Ovary (tissue), 9 donors: Measurements from ENCODE around the gene MIB1. TPM values are rescaled to one million over a fixed set of nuclear protein-coding genes. Genes with fewer than 3 reads are reported as not detected.

Experiments used
- DNase-seq, 5 donors: peaks; one replicate each; pipeline ENCODE4 v3.0.0-alpha.2; 2019 to 2020
- H3K27ac ChIP-seq, 2 donors: fragments of 200-600 bp; one replicate each; pipeline versions ENCODE4 v1.5.1 to v1.8.0; 2019 to 2022
- H3K27me3 ChIP-seq: fragments of 200-600 bp; one replicate; pipeline ENCODE4 v1.8.0; 2022
- H3K36me3 ChIP-seq: fragments of 200-600 bp; sonication (generic); one replicate; pipeline ENCODE4 v1.5.1; 2019
- H3K4me1 ChIP-seq: one replicate; pipeline ENCODE4 v1.8.1; 2013; ENCODE audit warnings: mild to moderate bottlenecking, moderate library complexity; ENCODE audit not compliant: insufficient read depth
- H3K4me3 ChIP-seq: fragments of 200-600 bp; sonication (generic); one replicate; pipeline ENCODE4 v1.5.1; 2017
- H3K9me3 ChIP-seq, 2 donors: fragments of 200-600 bp in 1 of 2; sonication (generic) in 1 of 2; one replicate each; pipeline versions ENCODE4 v1.5.1 to v1.8.1; 2013 to 2019; ENCODE audit warnings: mild to moderate bottlenecking in 1 of 2, moderate library complexity in 1 of 2
- CTCF ChIP-seq, 3 donors: fragments of 450-650 bp in 2 of 3; fragments of 200-600 bp in 1 of 3; IDR thresholded peaks; one replicate each; pipeline versions ENCODE4 v1.5.1 to v1.8.0; 2016 to 2022; ENCODE audit warnings: antibody characterized with exemption in 3 of 3, mild to moderate bottlenecking in 1 of 3
- EP300 ChIP-seq: sonication (generic); formaldehyde crosslinking; IDR thresholded peaks from one replicate; pipeline ENCODE4 v1.6.1; 2017; ENCODE audit warnings: antibody characterized with exemption
- POLR2A ChIP-seq: fragments of 450-650 bp; IDR thresholded peaks from one replicate; pipeline ENCODE4 v1.6.1; 2017; ENCODE audit warnings: antibody characterized with exemption, mild to moderate bottlenecking, moderate library complexity
- WGBS, 3 donors: extraction: QIAGEN DNeasy Blood & Tissue Kit in 1 of 3; methylation state at CpG; one replicate each; pipeline versions ENCODE4 v1.1.5 to v1.1.7; 2013 to 2017; 5-methylcytosine and 5-hydroxymethylcytosine counted together
- intact Hi-C, 4 donors: fragments of 100-400 bp; cut with DNase I; formaldehyde crosslinking; loops; one replicate each; pipeline versions ENCODE4 v1.11.0 to v1.15.1; 2022 to 2023
- polyA plus RNA-seq, 2 donors: library from polyadenylated mRNA; stranded (reverse); fragments of 200-250 nt in 1 of 2; fragments of 350-450 nt in 1 of 2; fragmentation: Illumina TruSeq in 1 of 2; extraction: RNeasy Lipid Tissue Mini Kit (QIAGEN cat#74804) in 1 of 2; gene quantifications; one replicate each; pipeline ENCODE4 v1.2.3, GENCODE V29; 2013 to 2014
- total RNA-seq, 7 donors: library from RNA; depleted of rRNA in 2 of 7; stranded (reverse); fragments of >200 nt in 2 of 7; fragmentation: NEBNext Ultra II Directional in 3 of 7; extraction: Animal tissue kit (Norgen Biotek cat#: 25700) in 3 of 7; gene quantifications; one replicate each; pipeline versions ENCODE4 v1.1.0 to v1.2.4, GENCODE V29; 2016 to 2023
- donor health status: DM: no; HTN: no; CAD: no; lungs with moderate emphysema.
- donor health status: DM: no; HTN: no; CAD: no.
- donor health status: Bipolar disorder and iron deficiency.
- donor health status: DM: yes; HTN: yes; CAD: no.
- donor health status: DM: no; HTN: no; CAD: no.
- donor health status: DM: yes; HTN: yes; CAD: no.

Gene MIB1
- total and polyA plus RNA-seq, 9 donors = 10.3 to 54.8 (median 41.3) TPM

DNA sequence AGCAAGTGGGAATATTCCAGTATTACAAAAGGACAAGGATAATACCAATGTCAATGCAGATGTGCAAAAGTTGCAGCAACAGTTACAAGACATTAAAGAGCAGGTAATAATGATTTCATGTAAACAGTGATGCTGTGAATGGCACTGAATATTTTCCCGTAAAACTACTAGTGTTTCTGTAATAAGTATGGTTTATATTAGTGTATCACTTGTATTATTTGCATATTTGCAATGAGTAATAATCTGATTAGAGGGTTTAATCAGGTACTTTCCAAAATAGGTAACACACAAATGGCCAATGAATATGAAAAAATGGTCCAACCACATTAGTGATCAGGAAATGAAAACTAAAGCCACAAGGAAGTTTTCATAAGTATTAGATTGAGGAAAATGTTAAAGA is 118.0 kb downstream of the MIB1 start:
- intact Hi-C loops = no loop called here
- no peak for DNase-seq
- no peak for TF ChIP-seq POLR2A
- H3K4me1 ChIP-seq = no peaks in the 10 kb centered on the region
- no peaks in the 10 kb centered on the region for H3K36me3 ChIP-seq
- no peaks in the 10 kb centered on the region for H3K27me3 ChIP-seq
- no peak overlapping the region for H3K27ac ChIP-seq
- H3K9me3 ChIP-seq = no peaks in the 10 kb centered on the region
- H3K4me3 ChIP-seq = no peak overlapping the region
- WGBS, 3 donors = 79 to 82% (median 80%) methylated on average over 1 of the region's 1 CpG

GRCh38 chr18:21864386-21864785 is 123.8 kb downstream of the MIB1 start:
- no peak for DNase-seq
- no peaks in the 10 kb centered on the region for H3K9me3 ChIP-seq
- TF ChIP-seq CTCF (IDR thresholded peaks at IDR 0.05) (no peak), EP300 (no peak), POLR2A (no peak)
- H3K4me3 ChIP-seq = no peak overlapping the region
- WGBS, 3 donors = 94 to 96% (median 96%) methylated on average over 5 of the region's 5 CpGs
- H3K27ac ChIP-seq = no peak overlapping the region
- H3K27me3 ChIP-seq = no peaks in the 10 kb centered on the region
- intact Hi-C loops = no loop called here
- H3K4me1 ChIP-seq = no peaks in the 10 kb centered on the region
- H3K36me3 ChIP-seq = no peaks in the 10 kb centered on the region

- TF ChIP-seq EP300 (no peak), POLR2A (no peak), CTCF (IDR thresholded peaks at IDR 0.05) (no peak)
- intact Hi-C loops = no loop called here
- WGBS, 3 donors = 68 to 83% (median 76%) methylated on average over 2 of the region's 2 CpGs
- H3K4me1 ChIP-seq = no peaks in the 10 kb centered on the region
- H3K9me3 ChIP-seq = no peaks in the 10 kb centered on the region
- no peak overlapping the region for H3K27ac ChIP-seq
- H3K27me3 ChIP-seq = no peaks in the 10 kb centered on the region
- no peak for DNase-seq
- no peak overlapping the region for H3K4me3 ChIP-seq
- no peaks in the 10 kb centered on the region for H3K36me3 ChIP-seq
Measured at GRCh38 chr18:21865043-21865442, 124.5 kb downstream of the MIB1 start.

GRCh38 chr18:21868770-21869169 is 128.2 kb downstream of the MIB1 start:
- Histone ChIP-seq H3K36me3 (no peaks in the 10 kb centered on the region), H3K4me3 (no peak overlapping the region), H3K27ac (no peak overlapping the region), H3K9me3 (no peaks in the 10 kb centered on the region), H3K27me3 (no peaks in the 10 kb centered on the region), H3K4me1 (no peaks in the 10 kb centered on the region)
- WGBS, 3 donors = 89 to 93% (median 90%) methylated on average over 4 of the region's 4 CpGs
- no peak for TF ChIP-seq CTCF (IDR thresholded peaks at IDR 0.05)
- no peak for TF ChIP-seq POLR2A
- no peak for TF ChIP-seq EP300
- intact Hi-C loops = no loop called here
- DNase-seq = no peak

DNA sequence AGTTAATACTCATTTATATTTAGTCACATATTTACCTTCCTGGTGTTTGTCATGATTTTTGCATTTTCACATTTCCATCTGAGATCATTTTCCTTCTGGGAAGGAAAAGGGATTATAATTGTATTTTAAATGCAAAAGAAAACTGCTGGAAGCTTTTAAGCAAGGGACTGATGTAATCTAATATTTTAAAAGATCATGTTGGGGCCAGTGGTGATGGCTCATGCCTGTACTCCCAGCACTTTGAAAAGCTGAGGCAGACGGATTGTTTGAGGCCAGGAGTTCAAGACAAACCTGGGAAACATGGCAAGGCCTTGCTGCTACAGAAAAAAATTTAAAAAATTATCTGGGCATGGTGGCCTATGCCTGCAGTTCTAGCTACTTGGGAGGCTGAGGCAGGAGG is 149.0 kb downstream of the MIB1 start:
- H3K27me3 ChIP-seq = no peaks in the 10 kb centered on the region
- no peak for TF ChIP-seq EP300
- TF ChIP-seq POLR2A = no peak
- TF ChIP-seq CTCF (IDR thresholded peaks at IDR 0.05) = no peak
- no peaks in the 10 kb centered on the region for H3K9me3 ChIP-seq
- no peak for DNase-seq
- intact Hi-C loops = no loop called here
- H3K4me1 ChIP-seq = no peaks in the 10 kb centered on the region
- H3K36me3 ChIP-seq = no peaks in the 10 kb centered on the region
- H3K27ac ChIP-seq = no peak overlapping the region
- no peak overlapping the region for H3K4me3 ChIP-seq
- 50 to 54% (median 50%) methylated on average over 1 of the region's 1 CpG for WGBS, 3 donors
